IPS-NIHi7 (cell line): ENCODE results near the gene NPAS1.
"Not testable (repeated sequence)": the region's sequence is repeated elsewhere in the genome, so short reads cannot be mapped to it uniquely, and the experiment has no call there.

Experiments
- DNase-seq: peaks from one replicate; pipeline ENCODE4 v3.0.0; 2012; ENCODE audit warnings: mixed read lengths; ENCODE audit errors: extremely low spot score

Gene NPAS1

DNA sequence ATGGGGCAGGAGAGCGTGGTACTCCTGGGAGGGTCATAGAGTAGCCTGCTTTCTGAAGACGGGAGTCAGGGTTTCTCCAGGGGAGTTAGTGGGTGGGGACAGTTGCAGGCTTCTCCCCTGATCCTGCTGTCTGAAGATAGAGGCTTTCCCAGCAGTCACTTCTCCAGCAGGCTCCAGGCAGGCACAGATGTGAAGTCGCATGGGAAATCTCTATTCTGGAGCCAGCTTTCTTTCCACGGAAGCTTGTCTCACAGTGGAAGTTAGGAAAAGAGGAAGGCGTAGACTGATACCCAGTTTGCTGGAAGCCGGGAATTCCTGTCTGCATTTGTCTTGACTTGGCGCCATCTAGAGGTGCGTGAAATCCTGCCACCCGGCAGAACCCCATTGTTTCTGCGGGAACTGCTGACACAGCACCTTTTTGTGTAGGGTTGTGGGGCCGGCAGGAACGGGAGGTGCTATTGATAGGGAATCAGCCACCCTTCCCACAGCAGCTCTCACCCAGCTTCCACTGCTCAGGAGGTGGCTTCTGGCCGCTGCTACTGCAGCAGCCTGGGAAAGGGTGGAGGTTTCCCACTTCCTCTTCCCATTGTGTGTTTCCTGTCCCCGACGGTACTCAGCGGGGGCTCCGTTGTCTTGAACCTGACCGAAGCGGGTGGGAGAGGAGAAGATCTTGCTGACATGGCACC lies 28.5 kb upstream of the NPAS1 start:
- DNase-seq, result peak; percentile 88

- DNase-seq, result no peak
These were observed 26.7 kb upstream of the NPAS1 start for GRCh38 chr19:46992699-46993535.

DNA sequence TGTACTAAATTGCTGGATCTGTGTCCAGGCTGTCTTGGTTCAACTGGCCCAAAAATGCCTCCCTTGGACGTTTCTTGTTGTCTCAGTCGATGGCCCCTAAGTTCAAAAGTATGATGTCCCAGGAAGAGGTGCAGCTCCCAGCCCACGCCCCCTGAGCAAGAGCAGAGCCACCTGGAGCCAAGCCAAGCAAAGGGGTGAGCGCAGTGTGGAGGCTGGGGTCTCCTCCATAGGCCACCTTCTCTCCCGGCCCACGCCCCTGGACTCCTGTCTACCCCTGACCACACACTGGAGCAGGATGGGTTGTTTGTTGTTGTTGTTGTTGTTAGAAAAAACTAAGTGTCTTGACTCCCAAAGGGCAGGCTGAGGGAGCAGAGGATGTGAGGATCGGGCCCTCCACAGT lies 26.0 kb upstream of the NPAS1 start:
- no peak for DNase-seq

DNA sequence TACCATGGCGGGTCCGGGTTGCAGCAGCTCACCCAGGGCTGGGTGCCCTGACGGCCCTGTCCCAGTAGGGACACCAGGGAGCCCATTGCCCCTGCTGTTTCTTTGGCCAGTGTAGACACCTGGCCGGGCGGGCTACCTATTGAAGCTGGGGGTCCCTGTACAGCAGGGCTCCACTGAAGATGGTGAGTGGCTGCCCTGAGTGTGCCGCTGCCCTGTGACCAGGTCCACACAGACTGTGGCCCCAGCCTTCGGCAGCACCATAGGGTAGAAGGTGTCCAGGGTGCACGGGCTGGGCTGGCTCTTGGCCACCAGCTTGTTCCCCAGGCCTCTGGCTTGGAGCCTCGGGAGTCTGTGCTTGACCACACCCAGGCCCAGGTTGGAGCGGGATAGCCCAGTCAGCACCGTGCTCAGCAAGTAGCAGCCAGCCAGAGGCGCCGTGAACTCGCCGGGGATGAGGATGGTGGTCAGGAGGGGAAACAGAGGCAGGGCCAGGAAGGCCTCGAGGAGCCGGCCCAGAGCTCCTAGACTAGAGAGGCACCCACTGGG lies 25.4 kb upstream of the NPAS1 start:
- DNase-seq, result no peak

DNA sequence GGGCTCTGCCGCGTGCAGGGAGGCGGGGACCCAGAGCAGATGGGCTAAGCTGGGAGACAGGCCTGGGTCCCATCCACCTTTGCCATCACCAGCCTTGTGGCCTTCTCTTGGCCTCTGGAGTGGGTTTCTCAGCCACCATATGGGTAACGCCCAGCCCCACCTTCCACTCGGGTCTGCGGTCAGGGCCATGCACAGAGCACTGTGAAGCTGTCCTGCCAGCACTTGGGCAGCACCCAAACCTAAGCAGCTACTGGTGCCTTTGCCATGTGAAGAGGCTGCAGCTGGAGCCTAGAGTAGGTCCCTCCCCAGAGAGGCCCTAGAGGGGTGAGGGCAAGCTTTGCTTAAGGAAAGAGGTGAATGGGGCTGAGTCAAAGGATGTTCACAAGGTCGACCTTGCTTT lies 24.1 kb upstream of the NPAS1 start:
- no peak for DNase-seq

GRCh38 chr19:46998445-46999125 lies 21.1 kb upstream of the NPAS1 start:
- DNase-seq, result no peak

DNA sequence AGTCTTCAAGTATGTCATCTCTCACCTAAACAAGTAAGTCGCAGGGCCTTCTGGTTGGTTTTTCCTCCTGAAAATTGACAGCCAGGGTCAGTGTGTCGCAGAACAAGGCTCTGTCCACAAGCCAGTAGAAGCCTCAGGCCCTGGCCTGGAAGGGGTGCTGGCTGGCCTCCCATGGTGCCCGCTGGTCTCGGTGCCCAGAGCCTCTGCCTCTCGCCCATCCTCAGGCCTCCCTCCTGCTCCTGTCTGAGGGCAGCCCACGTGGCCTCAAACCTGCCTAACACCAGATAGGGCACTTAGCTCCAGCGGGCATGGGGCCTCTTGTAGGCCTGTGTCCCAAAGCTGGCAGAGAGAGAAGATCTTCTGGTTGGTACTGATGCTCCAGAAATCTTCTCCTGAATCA lies 20.3 kb upstream of the NPAS1 start:
- DNase-seq, result no peak

GRCh38 chr19:46999878-47000277 lies 19.8 kb upstream of the NPAS1 start:
- no peak for DNase-seq

GRCh38 chr19:47000373-47000772 lies 19.3 kb upstream of the NPAS1 start:
- DNase-seq, result no peak

DNA sequence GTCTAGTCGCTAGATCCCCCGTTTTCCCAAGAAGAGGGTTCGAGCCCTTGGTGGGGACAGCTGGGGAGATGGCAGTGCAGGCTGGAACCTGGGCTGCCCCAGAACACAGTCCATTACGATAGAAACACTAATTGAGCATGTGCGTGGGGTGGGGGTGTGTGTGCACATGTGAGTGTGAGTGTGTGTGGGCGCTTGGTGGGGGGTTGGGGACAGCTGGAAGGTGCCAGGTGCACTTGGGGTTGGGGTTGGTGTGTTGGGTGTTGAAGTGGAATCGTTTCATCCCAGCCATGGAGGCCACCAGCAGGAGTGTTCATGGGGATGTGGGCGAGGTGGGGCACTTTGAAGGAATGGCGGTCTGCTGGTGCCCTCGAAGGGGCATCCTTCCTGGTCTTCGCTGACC lies 18.1 kb upstream of the NPAS1 start:
- no peak for DNase-seq

- DNase-seq, result no peak
These were observed 17.4 kb upstream of the NPAS1 start for GRCh38 chr19:47002106-47002766.

- DNase-seq, result no peak
These were observed 16.6 kb upstream of the NPAS1 start for GRCh38 chr19:47002853-47003610.

- DNase-seq, result no peak
These were observed 15.8 kb upstream of the NPAS1 start for GRCh38 chr19:47003611-47004465.

DNA sequence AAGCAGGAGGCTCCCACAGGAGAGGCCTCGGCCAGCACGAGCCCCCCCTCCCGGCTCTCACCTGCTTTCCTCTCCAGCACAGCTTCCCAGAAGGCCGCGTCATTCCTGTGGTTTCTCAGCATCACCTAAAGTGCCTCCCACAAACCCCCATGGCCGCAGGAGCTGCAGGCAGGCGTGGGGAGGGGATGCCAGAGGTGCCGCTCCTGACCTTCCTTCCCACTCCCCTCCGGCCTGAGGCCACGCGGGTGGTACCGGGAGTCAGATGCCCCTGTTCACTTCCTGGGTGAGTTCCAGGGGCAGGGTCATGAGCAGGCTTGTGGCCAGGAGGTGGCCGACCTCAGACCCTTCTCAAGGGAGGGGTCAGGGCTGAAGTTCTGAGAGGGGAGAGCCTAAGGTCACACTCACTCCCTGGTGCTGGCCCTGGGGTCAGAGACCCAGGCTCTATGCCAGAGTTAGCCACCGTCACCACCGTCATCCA lies 14.4 kb upstream of the NPAS1 start:
- DNase-seq, result peak; percentile 35

DNA sequence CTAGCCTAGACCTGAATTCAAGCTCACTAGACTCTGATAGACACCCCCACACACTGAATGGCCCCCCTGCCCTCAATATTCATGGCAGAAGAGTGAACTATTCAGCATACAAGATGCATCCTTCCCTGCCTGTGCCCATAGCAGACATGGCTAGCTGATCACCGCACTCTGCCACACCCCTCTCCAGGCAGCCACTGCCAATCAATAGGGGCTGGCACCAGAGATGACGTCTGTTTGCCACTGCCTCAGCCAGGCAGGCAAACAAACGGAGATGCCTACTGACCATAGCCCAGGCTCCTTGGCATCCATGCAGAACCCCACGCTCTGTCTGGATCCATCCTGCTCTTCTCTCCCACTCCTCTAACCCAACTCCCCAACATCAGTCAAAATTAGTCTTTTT lies 13.8 kb upstream of the NPAS1 start:
- DNase-seq, result peak; percentile 41

- DNase-seq, result no peak
These were observed 13.1 kb upstream of the NPAS1 start for GRCh38 chr19:47006496-47006895.

DNA sequence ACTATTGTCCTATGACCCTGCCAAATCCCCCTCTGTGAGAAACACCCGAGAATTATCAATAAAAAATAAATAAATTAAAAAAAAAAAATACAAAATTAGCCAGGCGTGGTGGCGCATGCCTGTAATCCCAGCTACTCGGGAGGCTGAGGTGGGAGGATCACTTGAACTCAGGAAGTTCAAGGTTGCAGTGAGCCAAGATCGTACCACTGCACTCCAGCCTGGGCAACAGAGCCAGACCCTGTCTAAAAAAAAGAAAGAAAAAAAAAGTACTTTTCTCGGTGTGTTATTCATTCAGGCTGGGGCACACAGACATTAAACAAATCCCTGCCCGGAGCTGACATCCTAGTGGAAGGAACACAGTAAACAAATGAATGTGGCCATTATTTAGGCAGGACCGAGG lies 9.1 kb upstream of the NPAS1 start:
- not testable (repeated sequence) for DNase-seq

DNA sequence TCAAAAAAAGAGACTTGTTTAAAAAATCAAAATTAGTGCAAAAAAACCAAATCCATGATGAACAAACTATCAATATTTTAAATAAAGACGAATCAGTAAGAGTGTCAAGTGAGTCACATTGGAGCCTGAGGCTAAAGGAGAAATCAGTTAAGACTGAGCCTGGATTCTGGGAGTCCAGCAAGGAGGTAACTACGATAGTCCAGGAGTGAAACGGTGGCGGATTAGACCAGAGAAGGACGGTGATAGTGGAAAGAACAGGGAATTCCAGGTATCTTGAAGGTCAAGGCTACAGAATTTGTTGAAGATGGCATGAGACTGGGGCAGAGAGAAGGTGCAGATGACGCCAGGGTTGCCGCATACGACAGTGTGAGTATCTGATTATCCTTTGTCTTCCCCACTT lies 7.0 kb upstream of the NPAS1 start:
- no peak for DNase-seq

- peak; percentile 92 for DNase-seq
These were observed 6.6 kb upstream of the NPAS1 start for GRCh38 chr19:47013041-47013517.

DNA sequence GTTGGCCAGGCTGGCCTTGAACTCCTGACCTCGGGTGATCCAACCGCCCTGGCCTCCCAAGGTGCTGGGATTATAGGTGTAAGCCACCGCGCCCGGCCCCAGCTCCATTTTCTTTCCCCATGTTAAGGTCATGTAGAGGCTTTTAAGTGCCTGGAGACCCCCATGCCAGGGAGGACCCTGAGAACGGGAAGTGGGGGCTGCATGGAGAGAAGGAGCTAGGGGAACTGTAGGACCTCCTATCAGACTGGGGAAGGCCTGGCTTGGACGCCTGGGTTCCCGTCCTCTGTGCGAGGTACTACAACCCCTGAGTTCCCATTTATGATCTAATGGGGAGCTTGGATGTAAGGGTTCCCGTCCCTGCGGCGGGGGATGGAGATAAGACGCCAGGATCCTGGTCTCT lies 714 bp upstream of the NPAS1 start:
- DNase-seq, result no peak
